ENCODE results near the gene LNPK. TPM values are rescaled to one million over a fixed set of nuclear protein-coding genes. Genes with fewer than 3 reads are reported as not detected.

LNPK gene
- total and polyA plus RNA-seq, 9 donors, result 5.4 to 40.3 (median 21.4) TPM

- Histone ChIP-seq H3K27ac (no peak overlapping the region), H3K4me1 (ENCODE audit: insufficient read depth) (no peaks in the 10 kb centered on the region), H3K36me3 (no peaks in the 10 kb centered on the region), H3K9me3 (no peaks in the 10 kb centered on the region), H3K27me3 (no peaks in the 10 kb centered on the region), H3K4me3 (no peak overlapping the region)
- intact Hi-C loops (cut with DNase I), result no loop called here
- WGBS, 3 donors, result 89 to 91% (median 90%) methylated on average over 1 of the region's 1 CpG
- TF ChIP-seq EP300 (IDR thresholded peaks at IDR 0.05) (no peak), CTCF (IDR thresholded peaks at IDR 0.05) (no peak), POLR2A (IDR thresholded peaks at IDR 0.05) (no peak)
- DNase-seq, result no peak
Measured at GRCh38 chr2:176022048-176022447, 20.0 kb upstream of the LNPK start.

GRCh38 chr2:176020400-176020799 is 18.3 kb upstream of the LNPK start:
- no peaks in the 10 kb centered on the region for H3K36me3 ChIP-seq
- DNase-seq, result no peak
- no peak for TF ChIP-seq POLR2A (IDR thresholded peaks at IDR 0.05)
- H3K4me3 ChIP-seq, result no peak overlapping the region
- no peaks in the 10 kb centered on the region for H3K4me1 ChIP-seq (ENCODE audit: insufficient read depth)
- H3K9me3 ChIP-seq, result no peaks in the 10 kb centered on the region
- intact Hi-C loops (cut with DNase I), result no loop called here
- WGBS, 3 donors, result 81 to 83% (median 82%) methylated on average over 6 of the region's 6 CpGs
- no peak overlapping the region for H3K27ac ChIP-seq
- no peaks in the 10 kb centered on the region for H3K27me3 ChIP-seq

GRCh38 chr2:176018708-176019107 is 16.6 kb upstream of the LNPK start:
- intact Hi-C loops (cut with DNase I), result no loop called here
- 83 to 96% (median 96%) methylated on average over 1 of the region's 1 CpG for WGBS, 3 donors
- no peak overlapping the region for H3K4me3 ChIP-seq
- no peaks in the 10 kb centered on the region for H3K27me3 ChIP-seq
- H3K4me1 ChIP-seq (ENCODE audit: insufficient read depth), result no peaks in the 10 kb centered on the region
- H3K36me3 ChIP-seq, result no peaks in the 10 kb centered on the region
- TF ChIP-seq EP300 (IDR thresholded peaks at IDR 0.05) (no peak), POLR2A (IDR thresholded peaks at IDR 0.05) (no peak), CTCF (IDR thresholded peaks at IDR 0.05) (no peak)
- no peak overlapping the region for H3K27ac ChIP-seq
- no peaks in the 10 kb centered on the region for H3K9me3 ChIP-seq
- DNase-seq, result no peak

- Histone ChIP-seq H3K36me3 (no peaks in the 10 kb centered on the region), H3K27me3 (no peaks in the 10 kb centered on the region), H3K9me3 (no peaks in the 10 kb centered on the region), H3K4me1 (ENCODE audit: insufficient read depth) (no peaks in the 10 kb centered on the region), H3K4me3 (no peak overlapping the region), H3K27ac (no peak overlapping the region)
- 79 to 86% (median 84%) methylated on average over 2 of the region's 2 CpGs for WGBS, 3 donors
- intact Hi-C loops (cut with DNase I), result no loop called here
- no peak for DNase-seq
- no peak for TF ChIP-seq CTCF (IDR thresholded peaks at IDR 0.05)
- no peak for TF ChIP-seq POLR2A (IDR thresholded peaks at IDR 0.05)
- TF ChIP-seq EP300 (IDR thresholded peaks at IDR 0.05), result no peak
Measured at GRCh38 chr2:176009445-176009844, 7.4 kb upstream of the LNPK start.

GRCh38 chr2:176004934-176005333 is 2.9 kb upstream of the LNPK start:
- 55 to 68% (median 58%) methylated on average over 1 of the region's 1 CpG for whole genome bisulfite sequencing, 3 donors
- DNase-seq, result no peak

More at GRCh38 chr2:176004934-176005333, 2.9 kb upstream of the LNPK start:
- Histone ChIP-seq H3K4me3 (no peak overlapping the region), H3K27ac (no peak overlapping the region), H3K27me3 (no peaks in the 10 kb centered on the region), H3K36me3 (no peaks in the 10 kb centered on the region), H3K9me3 (no peaks in the 10 kb centered on the region), H3K4me1 (ENCODE audit: insufficient read depth) (peaks cover 4% of the 10 kb centered on the region)
- TF ChIP-seq EP300 (IDR thresholded peaks at IDR 0.05) (no peak), CTCF (IDR thresholded peaks at IDR 0.05) (no peak), POLR2A (IDR thresholded peaks at IDR 0.05) (no peak)
- intact Hi-C loops (cut with DNase I), result no loop called here

Measured in ovary (tissue), 9 donors.